Muscle of arm (tissue), 14 donors: ENCODE data around the gene DCX. TPM values are rescaled to one million over a fixed set of nuclear protein-coding genes. Genes with fewer than 3 reads are reported as not detected.

ENCODE experiments used
- DNase-seq: peaks from one replicate; pipeline ENCODE4 v3.0.0-alpha.2; 2013
- long read RNA-seq, 11 donors: transcript quantifications; one replicate each; lab custom pipeline, GENCODE V29; 2026
- polyA plus RNA-seq, 12 donors: library from polyadenylated mRNA; unstranded; fragments of 120-200 nt; gene quantifications; one replicate each; pipeline ENCODE4 v1.2.1, GENCODE V29; 2013; ENCODE audit not compliant: insufficient read length in 12 of 12

The DCX gene
- polyA plus RNA-seq: 10 to 100 TPM in 8 of 12 donors, 1 to 10 TPM in 3, not detected in 1; 9.1 to 35.1 (median 20.2) TPM
- long read RNA-seq, donor 1: 0 reads
- long read RNA-seq, donor 2, partial matches to known transcripts: 15 of 16 reads
- long read RNA-seq, donor 2, other reads (novel, unspliced or antisense): 0 of 16 reads
- long read RNA-seq, donor 3: 0 reads
- long read RNA-seq, donor 4, partial matches to known transcripts: 0 of 1 reads
- long read RNA-seq, donor 4, other reads (novel, unspliced or antisense): 0 of 1 reads
- long read RNA-seq, donor 5, full-length matches to known transcripts: 2 of 2 reads
- long read RNA-seq, donor 5, partial matches to known transcripts: 0 of 2 reads
- long read RNA-seq, donor 5, other reads (novel, unspliced or antisense): 0 of 2 reads
- long read RNA-seq, donor 6, partial matches to known transcripts: 0 of 1 reads
- long read RNA-seq, donor 6, other reads (novel, unspliced or antisense): 0 of 1 reads
- long read RNA-seq, donor 7, full-length matches to known transcripts: 1 of 1 reads
- long read RNA-seq, donor 7, partial matches to known transcripts: 0 of 1 reads
- long read RNA-seq, donor 7, other reads (novel, unspliced or antisense): 0 of 1 reads
- long read RNA-seq, donor 8: 0 reads
- long read RNA-seq, donor 9, partial matches to known transcripts: 16 of 17 reads
- long read RNA-seq, donor 9, other reads (novel, unspliced or antisense): 0 of 17 reads
- long read RNA-seq, donor 10: 0 reads
- long read RNA-seq, donor 11, full-length matches to known transcripts: 1 of 1 reads
- long read RNA-seq, donor 11, partial matches to known transcripts: 0 of 1 reads
- long read RNA-seq, donor 11, other reads (novel, unspliced or antisense): 0 of 1 reads

DNA sequence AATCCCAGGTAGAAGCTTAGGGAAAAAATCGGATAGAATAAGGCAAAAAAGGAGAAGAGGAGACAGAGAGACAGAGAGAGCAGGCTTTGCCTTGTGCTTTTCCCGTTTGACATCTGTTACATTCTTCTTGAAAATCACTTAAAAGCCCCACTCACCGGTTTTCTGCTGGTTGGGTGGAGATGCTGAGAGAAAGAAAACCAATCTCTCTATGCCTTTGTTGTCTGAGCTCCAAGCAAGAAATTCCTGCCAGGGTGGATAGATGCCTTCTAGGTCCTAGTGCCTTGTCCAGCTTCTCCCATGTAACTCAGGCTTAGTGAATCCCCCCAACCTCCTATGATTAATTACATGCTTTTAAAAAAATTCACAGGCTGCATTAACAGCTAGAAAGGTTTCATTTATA is at the start of gene DCX:
TSS of gene DCX (minus strand) at position 210 of the 400 bp plus-strand sequence. CDS start 1,794 bp downstream, outside the sequence.
- no peak for DNase-seq

DNA sequence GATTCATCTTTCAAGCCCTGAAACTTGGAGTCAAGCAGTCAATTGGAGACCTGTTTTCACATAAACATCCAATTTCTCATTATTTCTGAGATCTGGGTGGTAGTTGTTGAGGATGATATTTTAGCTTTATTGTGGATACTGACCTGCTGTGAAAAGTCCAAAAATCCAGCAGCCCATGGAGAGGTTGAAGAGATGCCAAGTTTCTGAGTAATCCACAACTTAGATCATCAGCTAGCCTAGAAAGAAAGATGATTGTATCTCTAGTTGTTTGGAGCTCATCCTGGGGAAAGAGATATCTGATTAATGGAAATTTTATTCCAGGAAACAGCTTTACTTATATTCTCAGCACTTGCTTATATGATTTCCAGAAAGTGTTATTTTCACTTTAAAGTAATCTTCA is 48.6 kb upstream of the DCX start:
- no peak for DNase-seq

DNA sequence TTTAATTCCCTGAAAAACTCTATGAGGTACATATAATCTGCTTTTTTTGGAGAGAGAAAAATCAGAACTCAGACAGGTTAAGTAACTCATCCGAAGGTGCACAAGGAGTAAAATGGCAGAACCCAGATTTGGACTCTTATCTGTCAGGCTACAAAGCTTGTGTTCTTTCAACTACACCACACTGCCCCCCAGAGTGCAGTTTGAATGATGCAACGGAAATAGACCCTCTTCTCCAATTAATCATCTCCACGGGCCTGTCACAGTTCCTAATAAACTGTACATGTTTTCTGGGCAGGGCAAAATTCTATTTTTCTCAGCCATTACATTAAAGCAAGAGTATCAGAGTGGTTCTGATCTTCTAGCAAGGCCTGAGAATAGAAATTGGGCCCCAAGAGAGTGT is 35.3 kb upstream of the DCX start:
- no peak for DNase-seq

DNA sequence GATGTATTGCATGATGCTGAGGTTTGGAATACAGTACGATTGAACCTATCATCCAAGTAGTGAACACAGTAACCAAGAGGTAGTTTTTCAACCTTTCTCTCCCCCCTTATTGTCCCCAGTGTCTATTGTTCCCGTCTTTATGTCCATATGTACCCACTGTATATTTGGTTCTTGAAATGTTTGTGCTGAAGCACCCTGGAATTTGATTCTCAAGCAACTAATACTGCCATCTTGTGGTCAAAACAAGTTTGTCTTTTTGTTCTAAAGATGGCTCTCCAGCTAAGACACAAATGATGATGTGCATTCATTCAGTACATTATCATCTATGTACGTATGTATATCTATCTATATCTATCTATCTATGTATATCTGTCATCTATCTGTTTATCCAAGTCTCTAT is 33.5 kb upstream of the DCX start:
- peak; percentile 64 for DNase-seq

DNA sequence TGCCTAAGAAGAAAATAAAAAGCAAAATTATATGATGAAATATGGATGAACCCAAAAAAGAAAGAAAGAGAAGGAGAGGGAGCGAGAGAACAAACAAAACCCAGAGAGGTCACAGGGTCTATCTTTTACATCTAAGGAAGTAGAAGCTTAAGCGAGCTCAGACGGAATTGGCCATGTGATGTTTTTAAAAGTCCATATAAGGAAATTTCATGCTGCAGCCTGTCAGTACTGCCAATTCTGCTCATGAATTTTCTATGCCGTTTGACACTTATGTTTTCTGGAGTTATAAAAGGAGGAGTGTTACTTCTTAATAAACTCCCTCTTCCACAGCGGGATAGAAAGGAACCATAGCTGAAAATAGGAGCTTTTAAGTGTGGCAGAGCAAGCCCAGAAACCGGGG is 32.9 kb upstream of the DCX start:
- DNase-seq: no peak

- no peak for DNase-seq
Measured at GRCh38 chrX:111443946-111444345, 32.0 kb upstream of the DCX start.

DNA sequence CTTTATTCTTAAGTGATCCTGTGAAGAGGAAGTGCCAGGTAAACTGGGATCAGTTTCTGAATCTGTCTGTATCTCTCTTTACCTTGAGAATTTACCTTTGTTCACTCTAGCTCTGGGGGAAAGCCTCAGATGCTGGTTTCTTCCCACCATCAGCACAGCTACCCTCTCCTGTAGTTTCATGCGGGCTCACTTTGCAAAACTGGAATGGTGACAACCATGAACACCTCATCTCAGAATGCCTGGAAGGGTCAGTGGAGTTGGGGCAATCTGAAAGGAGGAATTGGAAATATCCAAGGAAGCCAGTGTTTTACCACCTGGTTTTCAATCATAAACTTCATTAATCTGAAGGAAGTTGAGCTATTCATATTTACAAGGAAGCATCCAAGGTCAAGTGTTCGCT is 30.8 kb upstream of the DCX start:
- DNase-seq: no peak

- DNase-seq: no peak
Measured at GRCh38 chrX:111435469-111435868, 23.5 kb upstream of the DCX start.

- DNase-seq: no peak
Measured at GRCh38 chrX:111431001-111431400, 19.0 kb upstream of the DCX start.

- DNase-seq: no peak
Measured at GRCh38 chrX:111411557-111411956, 435 bp downstream of the DCX start.

GRCh38 chrX:111410590-111411078 is 1.4 kb downstream of the DCX start:
- DNase-seq: no peak

DNA sequence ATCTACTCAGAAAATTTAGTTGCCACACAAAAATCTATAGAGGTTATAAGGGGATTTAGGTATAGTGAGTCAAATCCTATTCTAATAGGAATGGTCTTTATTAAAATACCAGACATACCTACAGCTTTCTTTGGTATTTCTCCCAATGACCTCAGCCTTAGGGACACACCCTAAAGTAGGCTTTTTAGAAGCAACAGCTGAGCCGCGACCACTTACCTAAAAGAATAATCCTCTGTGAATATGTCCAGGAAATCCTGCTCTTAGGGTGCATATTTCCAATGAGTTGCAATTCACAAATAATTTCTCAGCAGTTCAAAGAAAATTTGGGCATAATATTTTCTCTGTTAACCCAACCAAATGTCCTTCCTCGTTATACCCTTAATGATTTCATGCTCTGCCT is 2.7 kb downstream of the DCX start:
- no peak for DNase-seq

DNA sequence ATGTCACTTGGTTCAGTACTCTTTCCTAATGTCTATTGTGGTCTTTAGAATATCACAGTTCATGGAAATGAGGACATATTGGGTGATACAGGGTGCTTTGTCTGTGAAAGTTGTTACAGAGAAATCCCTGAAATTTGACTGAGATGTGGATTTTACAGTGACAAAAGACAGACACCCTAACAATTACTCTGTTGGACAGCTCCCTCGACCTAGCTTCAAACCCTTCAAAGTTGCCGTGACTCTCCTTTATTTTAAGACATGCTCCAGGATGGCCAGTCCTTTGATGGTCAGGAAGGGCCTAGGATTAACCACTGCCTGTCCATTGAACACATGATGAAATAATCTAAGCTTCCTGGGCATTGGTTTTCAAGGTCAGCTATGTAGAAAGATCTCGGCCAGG is 4.0 kb downstream of the DCX start:
- DNase-seq: no peak

DNA sequence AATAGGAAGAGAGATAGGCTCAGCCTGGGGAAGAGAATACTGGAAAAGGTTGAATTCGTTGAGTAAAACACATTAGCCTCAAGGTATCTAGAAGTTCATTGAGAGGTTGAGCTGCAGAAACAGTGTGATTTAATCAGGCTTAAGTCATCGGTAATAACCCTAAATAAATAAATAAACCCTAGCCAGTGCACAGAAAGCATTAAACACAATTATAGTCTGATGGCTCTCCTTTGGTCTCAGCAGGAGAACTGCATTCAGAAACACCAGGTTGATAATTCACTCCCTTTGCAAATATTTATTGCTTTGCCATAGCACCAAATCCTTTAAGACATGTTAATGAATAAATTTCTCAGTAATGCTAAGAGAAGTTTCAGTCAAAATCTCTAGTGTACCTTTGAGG is 9.6 kb downstream of the DCX start:
- DNase-seq: no peak

GRCh38 chrX:111395149-111395548 is 16.8 kb downstream of the DCX start:
- no peak for DNase-seq

DNA sequence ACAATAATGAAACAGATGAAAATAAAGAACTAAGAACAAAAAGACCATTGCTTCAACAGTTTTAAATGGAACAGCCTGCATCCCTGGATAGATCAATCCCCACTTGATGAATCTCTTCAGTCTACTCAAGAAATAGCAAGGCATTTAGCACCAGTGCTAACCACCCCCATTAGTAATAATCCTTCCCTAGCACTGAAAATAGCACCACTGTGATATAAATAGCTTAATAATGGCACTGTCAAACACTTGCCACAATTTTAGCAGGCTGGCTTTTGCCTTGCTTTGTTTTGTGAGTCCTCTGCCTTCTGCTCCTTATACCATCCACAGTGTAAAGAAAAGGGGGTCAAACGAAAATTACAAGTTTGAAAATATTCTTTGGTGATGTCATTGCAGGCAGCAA is 17.4 kb downstream of the DCX start:
- no peak for DNase-seq

DNA sequence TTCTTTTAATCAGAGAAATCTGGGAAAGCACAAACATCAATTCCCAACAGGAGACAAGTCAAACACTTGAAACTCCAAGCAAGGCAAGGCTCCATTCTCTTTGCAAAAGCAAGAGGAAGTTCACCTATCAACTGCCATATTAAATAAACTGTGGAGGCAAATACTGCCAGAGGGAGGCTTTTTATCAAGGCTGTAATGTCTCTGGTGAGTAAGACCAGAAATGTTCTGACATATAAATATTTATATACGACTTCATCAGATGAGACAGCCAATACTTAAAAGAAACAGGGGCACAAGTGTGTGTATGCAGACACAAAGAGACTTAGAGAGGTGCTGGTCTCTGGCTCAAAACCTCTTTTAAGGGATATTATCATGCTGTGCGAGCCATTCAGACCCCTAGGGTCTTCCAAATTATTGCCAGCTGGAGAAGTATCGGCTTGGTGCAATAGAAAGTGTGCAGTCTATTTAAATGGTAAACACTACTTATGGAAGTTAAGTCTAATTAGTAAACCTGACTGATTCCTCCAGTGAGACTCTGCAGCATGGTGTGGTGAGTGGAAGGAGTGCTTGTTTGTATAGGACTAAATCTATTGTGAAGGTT is 24.4 kb downstream of the DCX start:
- DNase-seq: no peak

GRCh38 chrX:111386615-111387233 is 25.3 kb downstream of the DCX start:
- DNase-seq: no peak

DNA sequence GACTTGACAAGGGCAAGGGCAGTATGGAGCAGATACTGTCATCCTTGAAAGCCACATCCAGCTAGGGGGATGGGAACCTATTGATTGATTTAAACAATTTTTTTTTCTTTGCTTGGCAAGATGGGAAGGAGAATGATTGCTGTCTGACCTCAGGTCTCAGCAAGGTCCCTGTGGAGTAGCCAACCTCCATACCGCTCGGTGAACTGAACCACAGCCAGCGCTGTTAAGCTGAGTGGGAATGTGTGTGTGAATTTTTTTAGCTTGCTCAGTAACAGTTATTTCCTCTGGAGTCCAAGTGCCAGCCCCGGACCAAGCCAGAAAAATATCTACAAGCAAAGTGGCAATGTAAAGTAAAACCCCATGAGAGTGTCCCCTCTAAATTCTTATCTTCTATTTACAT is 25.9 kb downstream of the DCX start:
- DNase-seq: no peak

DNA sequence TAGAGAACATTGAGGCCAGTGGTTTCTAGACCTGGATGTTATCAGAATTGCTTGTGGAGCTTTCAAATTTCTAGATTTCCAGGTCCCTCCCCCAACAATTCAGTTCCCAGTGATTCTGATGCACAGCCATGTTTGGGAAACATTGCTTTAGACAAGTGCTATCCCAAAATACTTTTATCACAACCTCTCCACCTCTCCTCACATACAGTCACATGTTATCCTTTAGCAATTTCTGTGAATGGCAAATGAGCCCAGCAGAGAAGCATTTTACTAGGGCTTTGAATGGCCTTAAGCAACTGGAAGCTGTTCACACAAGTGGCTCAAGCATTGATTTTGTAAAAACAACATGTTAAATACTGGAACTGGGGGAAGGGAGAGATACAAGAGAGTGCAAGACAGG is 29.7 kb downstream of the DCX start:
- no peak for DNase-seq

DNA sequence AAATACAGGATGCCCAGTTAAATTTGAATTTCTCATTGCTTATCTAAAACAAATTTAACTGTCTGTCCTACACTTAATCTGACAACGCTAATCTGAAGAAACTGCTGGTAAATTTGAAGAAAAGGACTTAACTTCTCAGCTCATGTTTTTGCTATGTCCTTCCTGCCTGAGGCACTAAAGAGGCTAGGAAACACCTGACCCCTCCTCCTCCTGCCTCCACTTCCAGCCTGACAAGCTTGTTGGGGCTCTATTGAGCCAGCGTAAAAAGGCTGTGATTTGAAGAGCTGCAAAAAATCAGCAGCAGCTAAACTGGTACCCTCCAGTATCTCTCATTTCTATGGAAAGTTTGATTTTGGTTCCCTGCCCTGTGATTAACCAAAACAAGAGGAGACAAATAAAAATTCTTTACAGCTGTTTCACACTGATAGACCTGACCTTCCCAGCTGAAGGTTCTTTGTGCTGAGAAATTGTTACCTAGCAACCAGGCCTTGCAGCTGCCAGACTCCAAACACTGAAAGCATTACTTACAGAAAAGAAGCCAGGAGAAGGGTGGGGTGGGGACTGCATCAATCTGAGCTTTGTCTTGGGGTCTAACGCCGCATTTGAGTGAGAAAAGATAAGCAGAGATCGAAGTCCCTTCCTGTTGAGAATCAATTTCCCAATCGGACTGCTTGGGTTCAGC is 35.0 kb downstream of the DCX start:
- DNase-seq: no peak
